HFF-Myc (cell line): ENCODE measurements around the gene C16orf90.
"Not testable (repeated sequence)": the region's sequence is repeated elsewhere in the genome, so short reads cannot be mapped to it uniquely, and the experiment has no call there.

Source experiments
- DNase-seq: peaks from one replicate; pipeline ENCODE4 v3.0.0-alpha.2; 2011; ENCODE audit warnings: low read depth; ENCODE audit errors: extremely low read depth
- H3K4me3 ChIP-seq: replicated peaks from 2 replicates; pipeline ENCODE4 v1.5.1; 2011; ENCODE audit warnings: low read depth, mild to moderate bottlenecking, control low read depth, low read length
- TF ChIP-seq, protein P1 (sequence below): IDR thresholded peaks from 2 replicates; pipeline ENCODE4 v1.5.1; 2012; ENCODE audit warnings: mild to moderate bottlenecking, low read depth, low read length, control low read depth; ENCODE audit errors: missing control alignments

C16orf90 gene

DNA sequence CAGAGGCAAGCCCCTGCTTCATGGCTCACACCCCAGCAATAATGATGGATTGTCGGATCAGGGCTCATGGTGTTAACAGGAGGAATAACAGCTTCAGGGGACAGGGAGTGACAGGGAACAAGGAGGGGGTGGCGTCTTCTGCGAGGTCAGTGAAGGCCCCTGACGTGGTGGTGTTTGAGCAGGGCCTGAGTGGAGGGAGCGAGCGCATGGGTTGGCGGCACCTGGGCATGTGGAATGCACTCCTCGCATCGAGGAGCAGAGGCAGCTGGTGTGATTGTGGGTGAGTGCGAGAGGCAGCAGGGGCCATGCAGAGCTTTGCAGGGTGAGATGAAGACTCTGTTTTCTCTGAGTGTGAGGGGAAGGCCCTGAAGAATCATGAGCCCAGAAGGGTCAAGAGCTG, 38.8 kb upstream of the C16orf90 start:
- TF ChIP-seq, protein P1, sequence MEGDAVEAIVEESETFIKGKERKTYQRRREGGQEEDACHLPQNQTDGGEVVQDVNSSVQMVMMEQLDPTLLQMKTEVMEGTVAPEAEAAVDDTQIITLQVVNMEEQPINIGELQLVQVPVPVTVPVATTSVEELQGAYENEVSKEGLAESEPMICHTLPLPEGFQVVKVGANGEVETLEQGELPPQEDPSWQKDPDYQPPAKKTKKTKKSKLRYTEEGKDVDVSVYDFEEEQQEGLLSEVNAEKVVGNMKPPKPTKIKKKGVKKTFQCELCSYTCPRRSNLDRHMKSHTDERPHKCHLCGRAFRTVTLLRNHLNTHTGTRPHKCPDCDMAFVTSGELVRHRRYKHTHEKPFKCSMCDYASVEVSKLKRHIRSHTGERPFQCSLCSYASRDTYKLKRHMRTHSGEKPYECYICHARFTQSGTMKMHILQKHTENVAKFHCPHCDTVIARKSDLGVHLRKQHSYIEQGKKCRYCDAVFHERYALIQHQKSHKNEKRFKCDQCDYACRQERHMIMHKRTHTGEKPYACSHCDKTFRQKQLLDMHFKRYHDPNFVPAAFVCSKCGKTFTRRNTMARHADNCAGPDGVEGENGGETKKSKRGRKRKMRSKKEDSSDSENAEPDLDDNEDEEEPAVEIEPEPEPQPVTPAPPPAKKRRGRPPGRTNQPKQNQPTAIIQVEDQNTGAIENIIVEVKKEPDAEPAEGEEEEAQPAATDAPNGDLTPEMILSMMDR = no peak
- DNase-seq = no peak
- H3K4me3 ChIP-seq = no peak overlapping the region

DNA sequence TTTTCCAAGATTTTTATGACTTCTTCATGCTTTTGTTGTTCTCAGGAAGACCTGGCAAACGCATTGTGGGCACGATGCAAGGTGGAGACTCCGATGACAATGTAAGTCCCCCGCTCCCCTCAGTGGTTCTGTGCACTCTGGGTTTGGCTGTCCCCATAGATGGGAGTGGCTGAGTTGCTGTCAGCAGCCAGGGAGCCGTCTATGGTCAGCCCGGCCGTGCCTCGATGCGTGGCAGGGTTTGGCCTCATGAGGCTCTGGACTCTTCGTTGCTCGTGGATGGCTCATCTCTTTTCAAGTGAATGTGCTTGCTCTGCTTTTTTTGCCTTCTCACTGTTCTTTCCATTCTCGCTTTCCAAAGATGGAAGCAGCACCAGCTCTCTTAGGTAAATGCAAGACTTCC, 37.5 kb upstream of the C16orf90 start:
- no peak for DNase-seq
- TF ChIP-seq, protein P1 = no peak
- H3K4me3 ChIP-seq = no peak overlapping the region

DNA sequence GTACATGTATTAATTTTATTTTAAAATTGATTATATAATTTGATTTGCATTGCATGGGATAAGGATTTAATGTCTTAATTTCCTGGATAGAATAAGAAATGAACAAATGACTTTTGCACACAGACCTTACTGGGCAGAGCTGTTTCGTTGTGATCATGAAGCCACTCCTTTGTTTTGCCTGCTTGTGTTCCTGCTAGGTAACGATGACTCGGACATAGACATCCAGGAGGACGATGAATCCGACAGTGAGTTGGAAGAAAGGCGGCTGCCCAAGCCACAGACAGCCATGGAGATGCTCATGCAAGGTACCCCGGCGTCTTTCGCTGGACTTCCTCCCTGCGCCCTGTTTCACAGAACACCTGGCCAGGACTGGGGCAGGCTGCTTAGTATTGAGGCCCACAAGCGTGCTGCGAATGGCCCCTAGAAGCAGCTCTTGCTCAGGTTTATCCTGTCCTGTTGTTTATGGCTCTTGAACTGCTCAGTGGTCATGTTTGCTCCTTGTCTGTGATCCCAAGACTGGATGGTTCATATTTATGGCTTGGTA, 35.2 kb upstream of the C16orf90 start:
- no peak for DNase-seq
- H3K4me3 ChIP-seq = no peak overlapping the region
- TF ChIP-seq, protein P1 = no peak

DNA sequence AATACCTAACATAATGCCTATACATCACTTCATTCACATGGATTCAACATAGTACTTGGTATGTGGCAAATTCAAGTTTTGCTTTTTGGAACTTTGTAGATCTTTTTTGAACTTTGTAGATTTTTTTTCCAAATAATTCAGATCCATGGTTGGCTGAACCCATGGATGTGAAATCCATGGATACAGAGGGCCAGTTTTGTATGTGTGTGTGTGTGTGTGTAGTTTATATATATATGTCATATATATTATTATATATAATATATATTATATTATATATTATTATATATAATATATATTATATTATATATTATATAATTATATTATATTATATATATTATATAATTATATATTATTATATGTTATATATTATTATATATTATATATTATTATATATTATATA, 33.9 kb upstream of the C16orf90 start:
- no peak for DNase-seq
- no peak overlapping the region for H3K4me3 ChIP-seq

DNA sequence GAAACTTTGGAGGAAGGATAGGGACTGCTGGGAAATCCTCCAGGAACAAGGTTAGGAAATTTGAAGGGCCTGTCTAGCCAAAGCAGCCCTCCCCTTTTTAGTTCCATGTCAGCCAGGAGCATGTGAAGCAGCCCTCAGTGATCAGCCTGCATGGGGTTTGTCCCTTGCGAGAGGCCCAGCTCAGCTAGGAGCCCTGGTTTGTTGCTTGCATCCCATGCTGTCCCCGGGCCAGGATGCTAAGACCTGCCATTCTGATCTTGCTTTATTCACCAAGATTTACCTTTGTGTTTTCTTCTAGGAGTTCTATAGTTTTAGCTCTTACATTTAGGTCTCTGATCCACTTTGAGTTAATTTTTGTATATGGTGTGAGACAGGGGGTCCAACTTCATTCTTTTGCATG, 33.1 kb upstream of the C16orf90 start:
- no peak overlapping the region for H3K4me3 ChIP-seq
- TF ChIP-seq, protein P1 = no peak
- DNase-seq = no peak

More for the DNA sequence above, 33.9 kb upstream of the C16orf90 start:
- TF ChIP-seq, protein P1 = no peak

DNA sequence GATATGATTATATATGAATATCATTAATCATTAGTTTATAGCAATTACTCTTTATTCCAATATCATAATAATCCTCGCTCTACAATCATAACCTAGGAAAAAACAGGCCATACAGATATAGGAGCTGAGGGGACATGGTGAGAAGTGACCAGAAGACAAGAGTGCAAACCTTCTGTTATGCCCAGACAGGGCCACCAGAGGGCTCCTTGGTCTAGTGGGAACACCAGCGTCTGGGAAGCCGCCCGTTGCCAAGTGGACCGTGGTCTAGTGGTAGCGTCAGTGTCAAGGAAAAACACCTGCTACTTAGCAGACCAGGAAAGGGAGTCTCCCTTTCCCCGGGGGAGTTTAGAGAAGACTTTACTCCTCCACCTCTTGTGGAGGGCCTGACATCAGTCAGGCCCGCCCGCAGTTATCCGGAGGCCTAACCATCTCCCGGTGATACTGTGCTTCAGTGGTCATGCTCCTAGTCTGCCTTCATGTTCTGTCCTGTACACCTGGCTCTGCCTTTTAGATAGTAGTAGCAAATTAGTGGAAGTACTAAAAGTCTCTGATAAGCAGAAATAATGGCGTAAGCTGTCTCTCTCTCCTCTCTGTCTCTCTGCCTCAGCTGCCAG, 32.0 kb upstream of the C16orf90 start:
- TF ChIP-seq, protein P1 = peak; percentile 62
- DNase-seq, H3K4me3 ChIP-seq: not testable (repeated sequence)

DNA sequence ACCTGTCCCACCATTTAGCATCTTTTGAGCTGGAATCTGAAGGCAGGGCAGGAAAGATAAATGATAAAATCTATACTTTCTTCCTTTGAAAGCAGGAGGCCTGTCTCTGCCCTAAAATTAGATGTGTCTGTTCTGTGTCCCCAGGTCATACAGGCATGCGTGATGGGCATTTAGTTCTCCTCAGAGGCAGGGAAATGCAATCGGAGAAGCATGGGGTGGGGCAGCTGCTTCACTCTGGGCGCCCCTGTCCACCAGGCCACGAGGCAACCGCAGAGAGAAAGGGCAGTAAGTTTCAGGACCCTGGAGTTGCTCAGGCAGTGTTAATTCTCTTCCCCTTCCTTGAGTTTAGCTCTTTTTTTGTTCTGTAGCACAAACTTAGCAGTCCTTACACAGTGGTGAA, 30.7 kb upstream of the C16orf90 start:
- no peak overlapping the region for H3K4me3 ChIP-seq
- no peak for DNase-seq
- TF ChIP-seq, protein P1 = no peak
